NCI-H146 treated with DMSO at 0.1 percent for 48 hours (cell line): ENCODE results near the gene PPWD1.
"Not testable (repeated sequence)": the region's sequence is repeated elsewhere in the genome, so short reads cannot be mapped to it uniquely, and the experiment has no call there.

Experiments
- DNase-seq: peaks from one replicate; lab custom pipeline; 2025; ENCODE audit not compliant: unreplicated experiment; lab: John Stamatoyannopoulos, UW

PPWD1 gene

GRCh38 chr5:65562731-65563701, at the start of gene PPWD1, which contains the start of gene CENPK:
Gene PPWD1 (plus strand): TSS chr5:65563296. CDS start chr5:65563311, 15 bp downstream.
Gene CENPK (minus strand): TSS chr5:65563168. CDS start chr5:65554907, 8,261 bp downstream.
- peak; percentile 93 for DNase-seq

- no peak for DNase-seq
These were observed 37.4 kb upstream of the PPWD1 start for GRCh38 chr5:65525726-65526125.

- DNase-seq, result no peak
These were observed 32.2 kb upstream of the PPWD1 start for GRCh38 chr5:65530904-65531303.

- no peak for DNase-seq
These were observed 27.5 kb upstream of the PPWD1 start for GRCh38 chr5:65535529-65535987.

- no peak for DNase-seq
These were observed 23.3 kb upstream of the PPWD1 start for GRCh38 chr5:65539827-65540226.

GRCh38 chr5:65544473-65544872, 18.6 kb upstream of the PPWD1 start:
- no peak for DNase-seq

GRCh38 chr5:65546141-65546540, 17.0 kb upstream of the PPWD1 start:
- no peak for DNase-seq

- no peak for DNase-seq
These were observed 14.8 kb upstream of the PPWD1 start for GRCh38 chr5:65548281-65548680.

- no peak for DNase-seq
These were observed 9.2 kb upstream of the PPWD1 start for GRCh38 chr5:65553941-65554340.

- no peak for DNase-seq
These were observed 7.8 kb upstream of the PPWD1 start for GRCh38 chr5:65555287-65555686.

- DNase-seq, result no peak
These were observed 6.9 kb upstream of the PPWD1 start for GRCh38 chr5:65556181-65556580.

- DNase-seq, result no peak
These were observed 6.4 kb upstream of the PPWD1 start for GRCh38 chr5:65556718-65557117.

- DNase-seq, result peak; percentile 36
These were observed 681 bp downstream of the PPWD1 start for GRCh38 chr5:65563777-65564176.

GRCh38 chr5:65566505-65566904, 3.4 kb downstream of the PPWD1 start:
- DNase-seq, result no peak

- no peak for DNase-seq
These were observed 7.6 kb downstream of the PPWD1 start for GRCh38 chr5:65570598-65571226.

GRCh38 chr5:65577141-65577540, 14.0 kb downstream of the PPWD1 start:
- no peak for DNase-seq

- DNase-seq, result no peak
These were observed 25.6 kb downstream of the PPWD1 start for GRCh38 chr5:65588694-65589093.

GRCh38 chr5:65601761-65602160, 38.7 kb downstream of the PPWD1 start:
- DNase-seq, result not testable (repeated sequence)

GRCh38 chr5:65611524-65611923, 48.4 kb downstream of the PPWD1 start:
- peak; percentile 29 for DNase-seq

GRCh38 chr5:65612298-65612907, 49.3 kb downstream of the PPWD1 start:
- no peak for DNase-seq

- no peak for DNase-seq
These were observed 56.9 kb downstream of the PPWD1 start for GRCh38 chr5:65620021-65620420.
